T-helper 2 cell (primary cell): ENCODE measurements around the gene CDK15.
"Not testable (repeated sequence)": the region's sequence is repeated elsewhere in the genome, so short reads cannot be mapped to it uniquely, and the experiment has no call there.

Experiments used
- DNase-seq, 5 experiments: peaks; one replicate each; pipeline versions ENCODE4 v3.0.0 to v3.0.0-alpha.2; 2012 to 2022

Gene CDK15

DNA sequence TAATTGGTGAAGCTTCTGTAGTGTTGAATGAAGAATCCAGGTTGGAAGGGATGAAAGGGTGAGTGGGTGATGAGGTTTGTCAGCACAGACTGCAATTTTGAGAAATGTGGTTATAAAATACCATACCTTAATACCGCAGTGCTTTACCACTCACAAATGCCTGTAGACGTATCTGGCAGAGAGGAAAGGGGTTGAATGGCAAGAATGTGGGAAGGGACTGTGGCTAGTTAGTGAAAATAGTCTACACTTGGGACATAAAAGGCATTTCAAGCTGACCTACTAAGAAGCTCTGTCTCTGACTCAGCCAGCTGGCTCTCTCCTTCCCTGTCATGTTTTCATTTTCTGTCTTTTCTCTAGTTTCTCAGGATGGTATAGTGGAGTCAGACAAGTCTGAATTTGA lies 25.1 kb downstream of the CDK15 start:
- DNase-seq = no peak

DNA sequence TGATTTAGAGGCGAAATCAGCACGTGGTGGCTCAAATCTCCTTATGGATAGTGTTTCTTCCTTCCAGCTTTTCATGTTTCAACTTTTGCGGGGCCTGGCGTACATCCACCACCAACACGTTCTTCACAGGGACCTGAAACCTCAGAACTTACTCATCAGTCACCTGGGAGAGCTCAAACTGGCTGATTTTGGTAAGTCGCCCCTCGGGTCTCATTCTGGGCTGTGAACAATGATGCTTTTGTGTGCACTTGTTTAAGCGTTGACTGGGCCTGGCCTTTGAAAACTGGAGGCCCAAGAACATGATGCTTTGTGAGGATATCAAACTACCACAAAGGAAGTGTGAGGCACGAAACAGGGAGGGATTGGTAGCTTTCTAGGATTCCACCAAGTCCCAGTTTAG lies 27.4 kb downstream of the CDK15 start:
- no peak for DNase-seq

- DNase-seq = peak in 1 of 5 experiments; percentile 10
Measured at GRCh38 chr2:201835066-201835465, 28.7 kb downstream of the CDK15 start.

GRCh38 chr2:201837391-201837790 lies 31.1 kb downstream of the CDK15 start:
- DNase-seq = no peak

- peak in 1 of 5 experiments; percentile 17 for DNase-seq
Measured at GRCh38 chr2:201837824-201838431, 31.6 kb downstream of the CDK15 start.

GRCh38 chr2:201839727-201840126 lies 33.4 kb downstream of the CDK15 start:
- DNase-seq = no peak

- DNase-seq = no peak
Measured at GRCh38 chr2:201840726-201841125, 34.4 kb downstream of the CDK15 start.

DNA sequence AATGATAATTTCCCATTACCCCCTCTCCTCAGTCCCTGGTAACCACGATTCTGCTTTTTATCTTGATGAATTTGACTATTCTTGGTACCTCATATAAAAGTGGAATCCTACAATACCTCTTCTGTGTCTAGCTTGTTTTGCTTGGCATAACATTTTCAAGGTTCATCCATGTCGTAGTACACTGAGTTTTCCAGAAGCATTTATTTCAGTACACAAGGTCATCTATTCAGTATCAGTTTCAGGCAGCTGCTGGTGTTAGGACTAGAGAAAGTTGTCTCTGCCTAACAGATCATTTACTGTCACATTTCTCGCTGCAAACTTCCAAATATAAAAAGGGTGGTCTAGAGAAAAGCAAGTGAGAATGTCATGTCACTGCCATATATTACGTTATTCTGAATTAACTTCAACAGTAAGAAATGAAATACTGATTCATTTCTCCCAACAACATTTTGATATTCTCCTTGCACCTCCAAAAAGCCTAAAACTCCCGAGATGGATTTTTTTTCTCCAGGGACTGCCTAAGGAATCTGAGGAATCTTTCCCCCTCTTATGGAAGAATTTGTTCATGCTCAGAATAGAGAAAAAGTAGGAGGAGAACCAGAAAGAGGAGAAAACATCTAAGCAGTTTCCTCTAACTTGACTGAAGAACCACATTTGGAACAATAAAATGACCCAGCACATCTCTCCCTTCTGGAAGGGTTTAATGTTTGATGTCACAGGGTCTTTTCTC lies 36.0 kb downstream of the CDK15 start:
- DNase-seq = no peak

- DNase-seq = not testable (repeated sequence)
Measured at GRCh38 chr2:201844922-201845321, 38.6 kb downstream of the CDK15 start.

GRCh38 chr2:201847481-201847880 lies 41.1 kb downstream of the CDK15 start:
- DNase-seq = no peak

GRCh38 chr2:201852462-201852861 lies 46.1 kb downstream of the CDK15 start:
- DNase-seq = no peak

- no peak for DNase-seq
Measured at GRCh38 chr2:201852878-201853415, 46.6 kb downstream of the CDK15 start.

- DNase-seq = no peak
Measured at GRCh38 chr2:201854221-201854801, 48.0 kb downstream of the CDK15 start.

- no peak for DNase-seq
Measured at GRCh38 chr2:201854841-201855240, 48.5 kb downstream of the CDK15 start.

GRCh38 chr2:201855356-201855755 lies 49.0 kb downstream of the CDK15 start:
- DNase-seq = no peak

GRCh38 chr2:201857326-201857725 lies 51.0 kb downstream of the CDK15 start:
- no peak for DNase-seq

- DNase-seq = no peak
Measured at GRCh38 chr2:201858281-201859184, 52.2 kb downstream of the CDK15 start.

DNA sequence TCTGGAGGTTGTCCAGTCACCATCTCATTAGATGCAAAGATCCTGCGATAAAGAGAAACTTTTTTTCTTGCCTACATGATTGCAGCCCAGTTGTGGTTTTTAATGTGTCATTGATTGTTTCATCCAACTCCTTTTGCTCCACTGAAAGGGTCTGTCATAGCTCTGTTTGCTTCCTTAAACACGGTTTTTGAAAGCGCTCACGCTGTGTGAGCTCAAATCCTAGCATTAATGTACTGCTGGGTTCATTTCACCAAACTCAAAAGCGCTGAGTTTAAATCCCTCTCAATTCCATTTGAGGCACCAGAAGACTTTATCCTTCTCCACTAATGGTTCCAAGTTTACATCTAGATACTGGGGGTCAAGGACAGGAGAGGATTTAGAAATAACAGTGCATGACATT lies 53.6 kb downstream of the CDK15 start:
- DNase-seq = no peak

DNA sequence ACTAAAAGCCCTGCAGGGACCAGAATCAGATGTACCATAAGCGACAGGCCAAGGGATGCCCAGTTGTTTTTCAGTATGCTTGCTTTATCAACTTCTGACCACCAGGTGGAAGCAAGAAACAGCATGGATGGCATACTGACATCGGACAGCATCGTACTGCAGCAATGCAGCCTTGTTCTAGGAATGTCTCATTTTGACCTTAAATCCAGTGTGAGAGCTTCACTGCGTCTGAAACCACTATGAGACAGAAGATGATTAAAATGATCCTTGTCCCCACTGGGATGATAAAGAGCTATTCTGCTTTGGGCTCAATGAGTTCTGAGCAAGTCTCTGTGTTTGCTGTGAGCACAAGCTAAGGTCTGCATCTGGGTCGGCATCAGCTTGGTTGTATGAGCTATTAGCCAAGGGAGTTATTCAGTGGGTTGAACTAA lies 54.3 kb downstream of the CDK15 start:
- DNase-seq = peak in 2 of 5 experiments; percentile 1 to 63

DNA sequence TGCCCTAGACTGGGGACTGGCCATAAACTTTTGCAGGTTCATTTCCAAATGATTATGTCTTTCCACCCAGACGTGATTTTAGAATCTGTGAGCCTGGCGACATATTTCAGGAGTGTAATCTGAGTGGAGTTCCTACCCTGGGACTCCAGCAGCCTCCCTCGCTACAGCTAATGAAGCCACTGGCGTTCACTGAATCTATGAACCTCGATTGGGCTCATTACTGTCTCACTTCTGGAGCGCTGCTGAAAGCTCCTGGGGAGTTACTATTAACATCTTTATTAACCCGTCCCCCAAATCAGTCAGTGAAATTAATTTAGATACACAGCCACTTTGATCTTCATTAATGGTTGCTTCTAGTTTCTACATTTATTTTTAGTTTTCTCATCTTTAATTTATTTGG lies 56.5 kb downstream of the CDK15 start:
- no peak for DNase-seq

GRCh38 chr2:201866643-201867473 lies 60.5 kb downstream of the CDK15 start:
- DNase-seq = no peak

GRCh38 chr2:201871471-201871870 lies 65.1 kb downstream of the CDK15 start:
- no peak for DNase-seq
